Ovary (tissue), 3 donors: ENCODE measurements around the gene TNS3.

Experiments
- CTCF ChIP-seq, 3 donors: fragments of 450-650 bp in 2 of 3; fragments of 200-600 bp in 1 of 3; IDR thresholded peaks; one replicate each; pipeline versions ENCODE4 v1.5.1 to v1.8.0; 2016 to 2022; ENCODE audit warnings: antibody characterized with exemption in 3 of 3, mild to moderate bottlenecking in 1 of 3
- EP300 ChIP-seq: sonication (generic); formaldehyde crosslinking; IDR thresholded peaks from one replicate; pipeline ENCODE4 v1.6.1; 2017; ENCODE audit warnings: antibody characterized with exemption
- POLR2A ChIP-seq: fragments of 450-650 bp; IDR thresholded peaks from one replicate; pipeline ENCODE4 v1.6.1; 2017; ENCODE audit warnings: antibody characterized with exemption, mild to moderate bottlenecking, moderate library complexity
- donor health status: DM: no; HTN: no; CAD: no.

GRCh38 chr7:47352394-47352968 lies 229.4 kb downstream of the TNS3 start:
- TF ChIP-seq CTCF (IDR thresholded peaks at IDR 0.05), result no peak
- no peak for TF ChIP-seq POLR2A
- no peak for TF ChIP-seq EP300
